B cell (primary cell): Measurements from ENCODE around the gene ZNRD2. TPM values are rescaled to one million over a fixed set of nuclear protein-coding genes. Genes with fewer than 3 reads are reported as not detected.

ENCODE experiments used
- ATAC-seq: fragments of 200-7000 bp; cut with Tn5 transposase; one replicate; pipeline ENCODE4 v1.10.0; 2021; ENCODE audit warnings: low read depth, mild to moderate bottlenecking, moderate number of reproducible peaks, moderate library complexity
- CTCF ChIA-PET: fragments of 350-600 bp; sonication (Branson Sonifier 250); formaldehyde crosslinking; loops from one replicate; lab custom pipeline; 2021; ENCODE audit warnings: antibody characterized with exemption, inconsistent platforms; lab: Charles Lee
- POLR2A ChIA-PET: fragments of 350-600 bp; sonication (Branson Sonifier 250); formaldehyde crosslinking; loops from one replicate; lab custom pipeline; 2021; ENCODE audit warnings: antibody characterized with exemption; lab: Charles Lee
- DNase-seq: peaks from one replicate; pipeline ENCODE4 v3.0.0; 2013
- H2AFZ ChIP-seq: 2 replicates; pipeline ENCODE4 v1.6.1; 2012; ENCODE audit warnings: mild to moderate bottlenecking, low read depth, low read length; ENCODE audit not compliant: insufficient read depth, poor library complexity, severe bottlenecking
- H3K27ac ChIP-seq, 2 donors: 1 replicate in 1 of 2; 2 replicates in 1 of 2; pipeline ENCODE4 v1.5.1; 2012 to 2013; ENCODE audit warnings: low read length in 2 of 2, mild to moderate bottlenecking in 2 of 2, moderate library complexity in 1 of 2
- H3K27me3 ChIP-seq, 4 experiments: fragments of 200-600 bp in 1 of 4; sonication (generic) in 1 of 4; replicated peaks in 1 of 4; 1 replicate in 2 of 4; 2 replicates in 2 of 4; pipeline versions ENCODE4 v1.6.1 to v1.7.0; 2013 to 2016; ENCODE audit warnings: low read length in 3 of 4, mild to moderate bottlenecking in 2 of 4, mixed read lengths in 1 of 4, moderate library complexity in 1 of 4; ENCODE audit not compliant: insufficient read depth in 4 of 4, control insufficient read depth in 3 of 4; ENCODE audit errors: control extremely low read depth in 1 of 4
- H3K36me3 ChIP-seq, 2 experiments: replicated peaks in 1 of 2; 1 replicate in 1 of 2; 2 replicates in 1 of 2; pipeline versions ENCODE4 v1.6.1 to v1.7.1; 2013; ENCODE audit warnings: low read length in 1 of 2; ENCODE audit not compliant: insufficient read depth in 2 of 2, control insufficient read depth in 1 of 2; ENCODE audit errors: control extremely low read depth in 1 of 2, extremely low read depth in 1 of 2
- H3K4me1 ChIP-seq, 2 donors: fragments of 200-600 bp in 1 of 2; sonication (generic) in 1 of 2; 1 replicate in 1 of 2; 2 replicates in 1 of 2; pipeline versions ENCODE4 v1.5.1 to v1.6.1; 2013 to 2017; ENCODE audit warnings: low read length in 2 of 2; ENCODE audit not compliant: control insufficient read depth in 2 of 2, insufficient read depth in 2 of 2
- H3K4me2 ChIP-seq: replicated peaks from 2 replicates; pipeline ENCODE3; 2012; ENCODE audit warnings: mild to moderate bottlenecking, low read depth, low read length; ENCODE audit not compliant: poor library complexity, severe bottlenecking
- H3K4me3 ChIP-seq, 5 experiments: fragments of 200-600 bp in 1 of 5; sonication (generic) in 1 of 5; 1 replicate in 3 of 5; 2 replicates in 2 of 5; pipeline versions ENCODE4 v1.5.1 to v1.7.0; 2011 to 2016; ENCODE audit warnings: low read length in 4 of 5, mild to moderate bottlenecking in 4 of 5, low read depth in 2 of 5, control low read depth in 1 of 5, moderate library complexity in 1 of 5; ENCODE audit not compliant: insufficient read depth in 1 of 5; ENCODE audit errors: control extremely low read depth in 1 of 5, extremely low read depth in 1 of 5
- H3K79me2 ChIP-seq: fragments of 200-600 bp; sonication (generic); one replicate; pipeline ENCODE4 v1.6.0; 2016; ENCODE audit warnings: low read length; ENCODE audit not compliant: control insufficient read depth, insufficient read depth
- H3K9ac ChIP-seq: fragments of 200-600 bp; sonication (generic); 2 replicates; pipeline ENCODE4 v1.6.1; 2017; ENCODE audit warnings: mild to moderate bottlenecking, low read length, moderate library complexity
- H3K9me3 ChIP-seq, 3 donors: one replicate each; pipeline versions ENCODE4 v1.6.1 to v1.7.1; 2013; ENCODE audit warnings: low read length in 2 of 3; ENCODE audit not compliant: control insufficient read depth in 2 of 3, insufficient read depth in 1 of 3; ENCODE audit errors: control extremely low read depth in 1 of 3
- H4K20me1 ChIP-seq: 2 replicates; pipeline ENCODE4 v1.6.0; 2012; ENCODE audit warnings: mild to moderate bottlenecking, low read length; ENCODE audit not compliant: insufficient read depth, control insufficient read depth, poor library complexity, severe bottlenecking
- H3K27ac Mint-ChIP-seq: one replicate; pipeline ENCODE4 v1.8.0; 2021; ENCODE audit warnings: mixed read lengths
- H3K27me3 Mint-ChIP-seq: one replicate; pipeline ENCODE4 v1.8.0; 2021; ENCODE audit warnings: mixed read lengths
- H3K4me1 Mint-ChIP-seq: one replicate; pipeline ENCODE4 v1.8.0; 2021; ENCODE audit warnings: mixed read lengths
- H3K4me3 Mint-ChIP-seq: one replicate; pipeline ENCODE4 v1.8.0; 2021; ENCODE audit warnings: mixed read lengths
- H3K9me3 Mint-ChIP-seq: one replicate; pipeline ENCODE4 v1.8.0; 2022; ENCODE audit warnings: mixed read lengths; ENCODE audit not compliant: insufficient read depth
- CTCF ChIP-seq: fragments of 200-600 bp; IDR thresholded peaks from one replicate; pipeline ENCODE4 v1.8.0; 2022; ENCODE audit warnings: antibody characterized with exemption, mild to moderate bottlenecking
- EZH2 ChIP-seq: IDR thresholded peaks from 2 replicates; pipeline ENCODE4 v1.6.1; 2012; ENCODE audit warnings: borderline replicate concordance, low read depth, mild to moderate bottlenecking, moderate library complexity, low read length; ENCODE audit not compliant: insufficient read depth, poor library complexity, severe bottlenecking
- WGBS: methylation state at CpG from one replicate; pipeline ENCODE4 v1.1.5; 2013; ENCODE audit warnings: missing lambda C conversion rate; ENCODE audit not compliant: insufficient coverage; 5-methylcytosine and 5-hydroxymethylcytosine counted together
- intact Hi-C: fragments of 100-400 bp; cut with micrococcal nuclease; formaldehyde crosslinking; loops from one replicate; pipeline ENCODE4 v1.10.0; 2022
- polyA plus RNA-seq: library from polyadenylated mRNA; depleted of rRNA; stranded (reverse); fragments of >200 nt; gene quantifications from 2 replicates; pipeline ENCODE4 v1.2.3, GENCODE V29; 2012
- total RNA-seq, 2 donors: library from RNA; stranded (reverse); fragments of 120-200 nt in 1 of 2; gene quantifications; 1 replicate in 1 of 2; 2 replicates in 1 of 2; pipeline versions ENCODE4 v1.2.3 to v1.2.4, GENCODE V29; 2013 to 2022

The ZNRD2 gene
- total and polyA plus RNA-seq, 2 donors (not counting 1 experiment from before 2014, with no cell fraction given), result 22.1 to 112 TPM

GRCh38 chr11:65526744-65527143 lies 43.5 kb upstream of the ZNRD2 start:
- Mint-ChIP-seq H3K27me3 (no peaks in the 10 kb centered on the region), H3K27ac (peak overlapping the region; percentile 26), H3K9me3 (no peaks in the 10 kb centered on the region), H3K4me3 (peak overlapping the region; percentile 85), H3K4me1 (peaks cover 39% of the 10 kb centered on the region)
- no peak for DNase-seq
- H3K4me2 ChIP-seq, result no peak overlapping the region
- H3K27ac ChIP-seq, result no peak overlapping the region
- WGBS, result 98% methylated on average over 7 of the region's 8 CpGs
- TF ChIP-seq CTCF (no peak), EZH2 (no peak)
- no peak for ATAC-seq
- H3K4me3 ChIP-seq, result no peak overlapping the region
- no peak overlapping the region for H2AFZ ChIP-seq
- intact Hi-C loops, result loop anchor here (10.0 kb wide), 1 partner anchor 482 kb away; the partner anchor contains the start of gene SAC3D1
- ChIA-PET CTCF (no interaction called here), POLR2A (interaction anchor here (1.3 kb wide), 1 partner anchor 25 kb away, joined by 4 read pairs; no protein-coding TSS in a partner anchor)
- H3K79me2 ChIP-seq, result peaks cover 37% of the 10 kb centered on the region
- no peaks in the 10 kb centered on the region for H3K27me3 ChIP-seq
- H3K4me1 ChIP-seq, result peaks cover 39 to 41% of the 10 kb centered on the region in 2 donors
- no peak overlapping the region for H3K9ac ChIP-seq
- no peaks in the 10 kb centered on the region for H3K9me3 ChIP-seq
- peaks cover 25% of the 10 kb centered on the region for H4K20me1 ChIP-seq
- H3K36me3 ChIP-seq, result peaks cover 0 to 36% of the 10 kb centered on the region in 2 experiments

GRCh38 chr11:65528819-65529350 lies 41.4 kb upstream of the ZNRD2 start:
- Mint-ChIP-seq H3K4me3 (no peak overlapping the region), H3K4me1 (peaks cover 21% of the 10 kb centered on the region), H3K27me3 (no peaks in the 10 kb centered on the region), H3K9me3 (no peaks in the 10 kb centered on the region), H3K27ac (no peak overlapping the region)
- TF ChIP-seq EZH2 (no peak), CTCF (no peak)
- H3K27ac ChIP-seq, result no peak overlapping the region
- DNase-seq, result no peak
- no peak overlapping the region for H3K4me2 ChIP-seq
- no peak overlapping the region for H2AFZ ChIP-seq
- H3K9me3 ChIP-seq, result no peaks in the 10 kb centered on the region
- H3K4me3 ChIP-seq, result no peak overlapping the region
- POLR2A ChIA-PET, result interaction anchor here (0.6 kb wide), 1 partner anchor 901 kb away, joined by 3 read pairs; no protein-coding TSS in a partner anchor
- peaks cover 0 to 51% of the 10 kb centered on the region in 2 experiments for H3K36me3 ChIP-seq
- intact Hi-C loops, result loop anchor here (10.0 kb wide), 1 partner anchor 484 kb away; the partner anchor contains the start of gene SAC3D1
- no peaks in the 10 kb centered on the region for H3K27me3 ChIP-seq
- no peak overlapping the region for H3K9ac ChIP-seq
- CTCF ChIA-PET, result interaction anchor here (1.1 to 1.6 kb wide), 2 partner anchors 11 to 59 kb away, joined by 4 to 5 read pairs; no protein-coding TSS in a partner anchor
- H4K20me1 ChIP-seq, result peaks cover 25% of the 10 kb centered on the region
- H3K79me2 ChIP-seq, result peaks cover 37% of the 10 kb centered on the region
- H3K4me1 ChIP-seq, result peaks cover 19 to 21% of the 10 kb centered on the region in 2 donors
- ATAC-seq, result no peak
- 97% methylated on average over 10 of the region's 12 CpGs for WGBS
